ENCODE results near the gene GPR27. TPM values are rescaled to one million over a fixed set of nuclear protein-coding genes. Genes with fewer than 3 reads are reported as not detected.

The GPR27 gene
- total RNA-seq, 1 donor from 2014 or later, result 53.0 TPM

- no peak for DNase-seq
Observed at GRCh38 chr3:71732637-71733036, 21.0 kb upstream of the GPR27 start.

GRCh38 chr3:71733319-71733718 is 20.3 kb upstream of the GPR27 start:
- DNase-seq, result no peak

- DNase-seq, result no peak
Observed at GRCh38 chr3:71734881-71735280, 18.8 kb upstream of the GPR27 start.

GRCh38 chr3:71742621-71743020 is 11.0 kb upstream of the GPR27 start:
- no peak for DNase-seq

GRCh38 chr3:71744738-71745137 is 8.9 kb upstream of the GPR27 start:
- no peak for DNase-seq

- DNase-seq, result no peak
Observed at GRCh38 chr3:71751602-71752001, 2.1 kb upstream of the GPR27 start.

- DNase-seq, result no peak
Observed at GRCh38 chr3:71752831-71753700, 589 bp upstream of the GPR27 start.

- no peak for DNase-seq
Observed at GRCh38 chr3:71754610-71755253, 1.1 kb downstream of the GPR27 start.

GRCh38 chr3:71758091-71758490 is 4.4 kb downstream of the GPR27 start:
- no peak for DNase-seq

GRCh38 chr3:71759401-71759800 is 5.7 kb downstream of the GPR27 start:
- DNase-seq, result no peak

- no peak for DNase-seq
Observed at GRCh38 chr3:71760140-71760539, 6.5 kb downstream of the GPR27 start.

GRCh38 chr3:71763426-71763825 is 9.8 kb downstream of the GPR27 start:
- DNase-seq, result no peak

- no peak for DNase-seq
Observed at GRCh38 chr3:71771126-71771525, 17.5 kb downstream of the GPR27 start.

- no peak for DNase-seq
Observed at GRCh38 chr3:71771884-71772283, 18.2 kb downstream of the GPR27 start.

GRCh38 chr3:71776538-71776937 is 22.9 kb downstream of the GPR27 start:
- no peak for DNase-seq

GRCh38 chr3:71778353-71778752 is 24.7 kb downstream of the GPR27 start:
- DNase-seq, result no peak

GRCh38 chr3:71779674-71780377 is 26.2 kb downstream of the GPR27 start:
- no peak for DNase-seq

GRCh38 chr3:71780430-71780829 is 26.8 kb downstream of the GPR27 start:
- DNase-seq, result no peak

GRCh38 chr3:71783152-71783551 is 29.5 kb downstream of the GPR27 start:
- no peak for DNase-seq

- no peak for DNase-seq
Observed at GRCh38 chr3:71784201-71784913, 30.7 kb downstream of the GPR27 start.

GRCh38 chr3:71784914-71785531 is 31.4 kb downstream of the GPR27 start, which contains the start of gene PROK2:
Gene PROK2 (minus strand): TSS chr3:71785148. CDS start chr3:71785052, 96 bp downstream.
- DNase-seq, result no peak
